A549 (cell line): ENCODE measurements around the gene CUL4A. TPM values are rescaled to one million over a fixed set of nuclear protein-coding genes. Genes with fewer than 3 reads are reported as not detected.

Source experiments
- ATAC-seq, 2 experiments: fragments of 200-7000 bp in 1 of 2; fragments of >200 bp in 1 of 2; cut with Nextera tagmentation in 1 of 2; cut with Tn5 transposase in 1 of 2; 3 replicates each; pipeline versions ENCODE4 v1.8.0 to v1.9.1; 2018 to 2020; ENCODE audit warnings: mild to moderate bottlenecking in 1 of 2, moderate library complexity in 1 of 2
- CTCF ChIA-PET: fragments of 300-600 bp; sonication (Branson Sonifier 250); formaldehyde crosslinking; extraction: SDS; loops from one replicate; lab custom pipeline; 2021; ENCODE audit warnings: antibody characterized with exemption, inconsistent platforms; lab: Yijun Ruan, JAX
- POLR2A ChIA-PET: fragments of 350-600 bp; formaldehyde crosslinking; extraction: SDS; loops from one replicate; lab custom pipeline; 2021; ENCODE audit warnings: antibody characterized with exemption, inconsistent platforms; lab: Yijun Ruan, JAX
- DNase-seq, 2 experiments: peaks; one replicate each; pipeline versions ENCODE4 v3.0.0 to v3.0.0-alpha.2; 2011 to 2016; ENCODE audit warnings: low read depth in 1 of 2, low spot score in 1 of 2
- FAIRE-seq: peaks from 2 replicates; lab custom pipeline; 2011; peaks lifted over from hg19 to GRCh38; lab: Jason Lieb, UNC
- H3K27ac ChIP-seq, 2 experiments: fragments of >200 bp; sonication (Bioruptor Twin); formaldehyde crosslinking; 3 replicates each; pipeline ENCODE4 v1.5.1; 2016 to 2017
- H3K4me1 ChIP-seq: fragments of >200 bp; sonication (Bioruptor Twin); formaldehyde crosslinking; 3 replicates; pipeline ENCODE4 v1.6.1; 2016
- H3K4me2 ChIP-seq: fragments of >200 bp; sonication (Bioruptor Twin); formaldehyde crosslinking; 3 replicates; pipeline ENCODE4 v1.6.1; 2016
- H3K4me3 ChIP-seq: fragments of >200 bp; sonication (Bioruptor Twin); formaldehyde crosslinking; 3 replicates; pipeline ENCODE4 v1.5.1; 2016
- H3K9me3 ChIP-seq: fragments of >200 bp; sonication (Bioruptor Twin); formaldehyde crosslinking; 3 replicates; pipeline ENCODE4 v1.6.1; 2016
- ATOH8 ChIP-seq: fragments of 250-450 bp; sonication (Bioruptor Pico); IDR thresholded peaks from 2 replicates; pipeline ENCODE4 v1.5.0; 2020; ENCODE audit warnings: low read depth, mild to moderate bottlenecking, moderate library complexity
- CBX2 ChIP-seq: fragments of 200-600 bp; sonication (generic); IDR thresholded peaks from 2 replicates; pipeline ENCODE4 v1.6.1; 2016; ENCODE audit warnings: low read depth, mild to moderate bottlenecking, borderline replicate concordance
- CTCF ChIP-seq: fragments of >200 bp; sonication (Bioruptor Twin); formaldehyde crosslinking; IDR thresholded peaks from 3 replicates; pipeline ENCODE4 v1.5.1; 2016
- ELK1 ChIP-seq: fragments of 150-350 bp; IDR thresholded peaks from 2 replicates; pipeline ENCODE4 v1.6.1; 2014; ENCODE audit warnings: low read depth, mild to moderate bottlenecking, low read length
- FOSB ChIP-seq: fragments of 250-450 bp; sonication (Bioruptor Pico); IDR thresholded peaks from 2 replicates; pipeline ENCODE4 v1.5.0; 2020; ENCODE audit warnings: mild to moderate bottlenecking, moderate library complexity
- HDAC2 ChIP-seq: fragments of 200-600 bp; sonication (generic); IDR thresholded peaks from 2 replicates; pipeline ENCODE4 v1.6.1; 2016
- HES2 ChIP-seq: fragments of >200 bp; sonication (Bioruptor Twin); formaldehyde crosslinking; IDR thresholded peaks from 2 replicates; pipeline ENCODE4 v1.6.1; 2016
- HEYL ChIP-seq: fragments of 250-450 bp; sonication (Bioruptor Pico); IDR thresholded peaks from 2 replicates; pipeline ENCODE4 v1.8.0; 2021; ENCODE audit warnings: mild to moderate bottlenecking, moderate library complexity
- HMGXB4 ChIP-seq: fragments of 250-450 bp; sonication (Bioruptor Pico); IDR thresholded peaks from 2 replicates; pipeline ENCODE4 v1.5.0; 2021; ENCODE audit warnings: mild to moderate bottlenecking, moderate library complexity, borderline replicate concordance
- JUNB ChIP-seq: fragments of >200 bp; sonication (Bioruptor Twin); formaldehyde crosslinking; IDR thresholded peaks from 2 replicates; pipeline ENCODE4 v1.6.1; 2016
- KDM5A ChIP-seq: fragments of 200-600 bp; sonication (generic); IDR thresholded peaks from 2 replicates; pipeline ENCODE4 v1.6.1; 2016; ENCODE audit warnings: antibody characterized with exemption, mild to moderate bottlenecking
- MYC ChIP-seq: IDR thresholded peaks from 2 replicates; pipeline ENCODE4 v1.6.1; 2012; ENCODE audit warnings: mild to moderate bottlenecking, inconsistent platforms, low read length, improper control_type of control experiment, borderline replicate concordance
- NPAS2 ChIP-seq: fragments of 250-450 bp; sonication (Bioruptor Pico); IDR thresholded peaks from 2 replicates; pipeline ENCODE4 v1.8.0; 2022; ENCODE audit warnings: mild to moderate bottlenecking, moderate library complexity, borderline replicate concordance
- POLR2AphosphoS2 ChIP-seq: conservative IDR thresholded peaks from 2 replicates; pipeline ENCODE4 v1.6.1; 2012; ENCODE audit warnings: low read length, improper control_type of control experiment, inconsistent platforms
- RARB ChIP-seq: fragments of 250-450 bp; sonication (Bioruptor Pico); IDR thresholded peaks from 2 replicates; pipeline ENCODE4 v1.8.0; 2021; ENCODE audit warnings: mild to moderate bottlenecking, moderate library complexity
- RCOR1 ChIP-seq: fragments of 150-350 bp; IDR thresholded peaks from 2 replicates; pipeline ENCODE4 v1.6.1; 2014; ENCODE audit warnings: antibody characterized with exemption, low read length, low read depth
- RFX5 ChIP-seq: fragments of 450-650 bp; IDR thresholded peaks from 2 replicates; pipeline ENCODE4 v1.7.1; 2014; ENCODE audit warnings: antibody characterized with exemption, mild to moderate bottlenecking, moderate library complexity
- ZSCAN20 ChIP-seq: fragments of 250-450 bp; sonication (Bioruptor Pico); IDR thresholded peaks from 2 replicates; pipeline ENCODE4 v1.8.0; 2022; ENCODE audit warnings: mild to moderate bottlenecking, moderate library complexity
- WGBS: methylation state at CpG from one replicate; pipeline ENCODE4 v1.1.6; 2017; ENCODE audit errors: missing lambda C conversion rate; 5-methylcytosine and 5-hydroxymethylcytosine counted together
- polyA plus RNA-seq, 4 experiments: library from polyadenylated mRNA; depleted of rRNA in 3 of 4; stranded (reverse); fragments of >200 nt; fragmentation: RNase III in 1 of 4; extraction: RNeasy Plus Mini Kit Qiagen cat#74134 plus additional on column Dnase treatment in 1 of 4; gene quantifications; 2 replicates in 3 of 4; 3 replicates in 1 of 4; pipeline ENCODE4 v1.2.3, GENCODE V29; 2011 to 2017

The CUL4A gene
- polyA plus RNA-seq, 2 of the 4 experiments (the other 2 are of a cell fraction) = 49.6 to 55.4 TPM

GRCh38 chr13:113184568-113185440 is 24.6 kb upstream of the CUL4A start:
- Histone ChIP-seq H3K4me3 (no peak overlapping the region), H3K9me3 (no peaks in the 10 kb centered on the region), H3K27ac (no peak overlapping the region), H3K4me1 (peaks cover 35% of the 10 kb centered on the region), H3K4me2 (no peak overlapping the region)
- DNase-seq (no peak), ATAC-seq (no peak), FAIRE-seq (no peak)
- no peak for TF ChIP-seq POLR2AphosphoS2
- no peak for TF ChIP-seq HDAC2
- no peak for TF ChIP-seq ZSCAN20 (CRISPR knock-in tag)
- no peak for TF ChIP-seq RFX5
- TF ChIP-seq HMGXB4 (CRISPR knock-in tag) = no peak
- no peak for TF ChIP-seq CBX2
- no peak for TF ChIP-seq CTCF
- no peak for TF ChIP-seq JUNB
- no peak for TF ChIP-seq MYC
- no peak for TF ChIP-seq FOSB (CRISPR knock-in tag)
- no peak for TF ChIP-seq ATOH8 (CRISPR knock-in tag)
- no peak for TF ChIP-seq RARB (CRISPR knock-in tag)
- TF ChIP-seq KDM5A = no peak
- POLR2A ChIA-PET = no interaction called here
- CTCF ChIA-PET = interaction anchor here (1.0 kb wide), 1 partner anchor 155 kb away, joined by 3 read pairs; no protein-coding TSS in a partner anchor
- WGBS = 93% methylated on average over 20 of the region's 22 CpGs

GRCh38 chr13:113186061-113186900 is 23.1 kb upstream of the CUL4A start:
- ChIA-PET CTCF (interaction anchor here (1.3 kb wide), 1 partner anchor 12 kb away, joined by 4 read pairs; no protein-coding TSS in a partner anchor), POLR2A (interaction anchor here (1.8 kb wide), 1 partner anchor 23 kb away, joined by 18 read pairs; the partner anchor contains the start of genes CUL4A and PCID2)
- Histone ChIP-seq H3K4me3 (peak overlapping the region; percentile 31; the same call in 1 of the 3 replicates), H3K4me2 (peak overlapping the region; percentile 73), H3K27ac (peak overlapping the region; percentile 57 to 78), H3K9me3 (no peaks in the 10 kb centered on the region), H3K4me1 (peaks cover 35% of the 10 kb centered on the region)
- DNase-seq = no peak
- no peak for FAIRE-seq
- 87% methylated on average over 13 of the region's 13 CpGs for WGBS
- ATAC-seq = no peak
- no peak for TF ChIP-seq HES2
- TF ChIP-seq ATOH8 (CRISPR knock-in tag) = no peak
- TF ChIP-seq RCOR1 = no peak
- no peak for TF ChIP-seq RFX5
- no peak for TF ChIP-seq NPAS2
- no peak for TF ChIP-seq ELK1
- no peak for TF ChIP-seq CTCF
- no peak for TF ChIP-seq HEYL (CRISPR knock-in tag)
